K562 (cell line): Measurements from ENCODE around the gene AGRN. TPM values are rescaled to one million over a fixed set of nuclear protein-coding genes. Genes with fewer than 3 reads are reported as not detected.
A peak's percentile ranks its signal among the peaks of the same experiment; 100 is the strongest.

Experiments used
- ELF4 ChIP-seq: fragments of 450-650 bp; formaldehyde crosslinking; IDR thresholded peaks from 2 replicates; pipeline ENCODE4 v1.4.0; 2022; ENCODE audit warnings: missing genetic modification characterization
- FOSL1 ChIP-seq: fragments of 200-800 bp; sonication (Bioruptor generic); conservative IDR thresholded peaks from 2 replicates; pipeline ENCODE4 v1.6.1; 2016; ENCODE audit warnings: missing genetic modification characterization, missing compliant biosample characterization
- GATAD2B ChIP-seq: fragments of 450-650 bp; IDR thresholded peaks from 2 replicates; pipeline ENCODE4 v1.6.1; 2017; ENCODE audit warnings: mild to moderate bottlenecking, borderline replicate concordance
- HIVEP1 ChIP-seq: fragments of 250-450 bp; sonication (Bioruptor Pico); IDR thresholded peaks from 2 replicates; pipeline ENCODE4 v1.4.0; 2020; ENCODE audit warnings: mild to moderate bottlenecking
- MBD2 ChIP-seq: sonication (generic); IDR thresholded peaks from 2 replicates; pipeline ENCODE4 v1.6.1; 2016; ENCODE audit warnings: low read depth, borderline replicate concordance
- MIER1 ChIP-seq: fragments of 450-650 bp; IDR thresholded peaks from 2 replicates; pipeline ENCODE4 v1.6.1; 2016; ENCODE audit warnings: antibody characterized with exemption, mild to moderate bottlenecking, low read depth
- MNT ChIP-seq, 2 experiments: fragments of 450-650 bp; conservative IDR thresholded peaks; 2 replicates each; pipeline ENCODE4 v1.6.1; 2017; ENCODE audit warnings: mild to moderate bottlenecking in 2 of 2, moderate library complexity in 2 of 2
- MYNN ChIP-seq, 2 experiments: sonication (generic); formaldehyde crosslinking in 1 of 2; IDR thresholded peaks; 2 replicates each; pipeline versions ENCODE4 v1.5.0 to v1.6.1; 2016 to 2020; ENCODE audit warnings: antibody characterized with exemption in 1 of 2, missing genetic modification reagents in 1 of 2
- NCOA1 ChIP-seq: fragments of 450-650 bp; IDR thresholded peaks from 2 replicates; pipeline ENCODE4 v1.6.1; 2016; ENCODE audit warnings: low read depth
- OTX1 ChIP-seq: fragments of 450-650 bp; formaldehyde crosslinking; IDR thresholded peaks from 2 replicates; pipeline ENCODE4 v1.4.0; 2022; ENCODE audit warnings: mild to moderate bottlenecking
- SREBF2 ChIP-seq: sonication (generic); formaldehyde crosslinking; IDR thresholded peaks from 2 replicates; pipeline ENCODE4 v1.4.0; 2020; ENCODE audit warnings: mild to moderate bottlenecking, missing genetic modification reagents
- SRSF1 ChIP-seq: fragments of 200-400 bp; formaldehyde crosslinking; IDR thresholded peaks from 2 replicates; pipeline ENCODE4 v1.6.1; 2017; ENCODE audit warnings: mild to moderate bottlenecking, low read depth, low read length, moderate library complexity
- ZBTB7A ChIP-seq: IDR thresholded peaks from 2 replicates; pipeline ENCODE4 v1.6.1; 2011; ENCODE audit warnings: low read depth, mild to moderate bottlenecking, low read length, moderate library complexity, borderline replicate concordance; ENCODE audit not compliant: control insufficient read depth
- ZNF12 ChIP-seq: sonication (generic); formaldehyde crosslinking; IDR thresholded peaks from 2 replicates; pipeline ENCODE4 v1.4.0; 2020; ENCODE audit warnings: mild to moderate bottlenecking, missing genetic modification reagents
- ZNF282 ChIP-seq: sonication (generic); formaldehyde crosslinking; IDR thresholded peaks from 2 replicates; pipeline ENCODE4 v1.8.1; 2023; ENCODE audit warnings: missing genetic modification reagents
- ZNF668 ChIP-seq: fragments of 250-450 bp; sonication (Bioruptor Pico); IDR thresholded peaks from 2 replicates; pipeline ENCODE4 v1.8.0; 2022; ENCODE audit warnings: mild to moderate bottlenecking, inconsistent platforms
- ZNF699 ChIP-seq: fragments of 250-450 bp; sonication (Bioruptor Pico); IDR thresholded peaks from 2 replicates; pipeline ENCODE4 v1.8.0; 2021; ENCODE audit warnings: mild to moderate bottlenecking, moderate library complexity; ENCODE audit not compliant: insufficient replicate concordance
- polyA plus RNA-seq, 8 experiments: library from polyadenylated mRNA; depleted of rRNA in 4 of 8; stranded (reverse) in 5 of 8; unstranded in 3 of 8; fragments of >200 nt; fragmentation: Nextera tagmentation in 2 of 8; fragmentation: Illumina TruSeq in 1 of 8; extraction: Ambion mirVana in 2 of 8; extraction: Trizol in 1 of 8; gene quantifications; 2 replicates each; pipeline versions ENCODE4 v1.2.1 to v1.2.3, GENCODE V29; 2011 to 2014; ENCODE audit warnings: inconsistent platforms in 1 of 8, missing spikeins in 1 of 8
- total RNA-seq, 7 experiments: library from RNA; depleted of rRNA in 6 of 7; stranded (reverse); fragments of >200 nt in 6 of 7; fragmentation: Illumina TruSeq in 2 of 7; extraction: Trizol in 2 of 7; gene quantifications; 2 replicates each; pipeline versions ENCODE4 v1.2.1 to v1.2.3, GENCODE V29; 2011 to 2021; ENCODE audit warnings: low replicate concordance in 1 of 7
- TF ChIP-seq, protein P1 (sequence below): fragments of 450-650 bp; IDR thresholded peaks from 2 replicates; pipeline ENCODE4 v1.6.1; 2014; ENCODE audit warnings: low read depth, mild to moderate bottlenecking, moderate library complexity, borderline replicate concordance
- TF ChIP-seq, protein P2 (sequence below): fragments of 250-450 bp; sonication (Bioruptor Pico); IDR thresholded peaks from 2 replicates; pipeline ENCODE4 v1.5.0; 2021; ENCODE audit warnings: mild to moderate bottlenecking, moderate library complexity
- TF ChIP-seq, protein P3 (sequence below): fragments of 450-650 bp; IDR thresholded peaks from 2 replicates; pipeline ENCODE4 v1.6.1; 2016; ENCODE audit warnings: borderline replicate concordance

The AGRN gene
- total and polyA plus RNA-seq, 9 of the 15 experiments (the other 6 are each of a cell fraction or from before 2014, with no cell fraction given) = 0.04 to 111 (median 18.1) TPM

GRCh38 chr1:998995-999724, 20.8 kb upstream of the AGRN start (continued):
- TF ChIP-seq MBD2 (no peak), MNT (conservative IDR thresholded peaks at IDR 0.05) (no peak), OTX1 (CRISPR knock-in tag) (no peak), FOSL1 (tag) (no peak), NCOA1 (no peak), ZNF699 (CRISPR knock-in tag) (no peak), SRSF1 (no peak), SREBF2 (CRISPR knock-in tag) (no peak), ZNF282 (no peak), GATAD2B (peak; percentile 91; the same call in 1 of the 2 replicates), ZBTB7A (no peak; the same call in none of the 2 replicates), ELF4 (no peak), MYNN (IDR thresholded peaks at IDR 0.05) (no peak), MYNN (CRISPR knock-in tag; IDR thresholded peaks at IDR 0.05) (no peak), ZNF668 (CRISPR knock-in tag) (no peak), ZNF12 (CRISPR knock-in tag) (no peak; the same call in 1 of the 2 replicates), MIER1 (no peak), HIVEP1 (CRISPR knock-in tag) (no peak)
- TF ChIP-seq, protein P1, sequence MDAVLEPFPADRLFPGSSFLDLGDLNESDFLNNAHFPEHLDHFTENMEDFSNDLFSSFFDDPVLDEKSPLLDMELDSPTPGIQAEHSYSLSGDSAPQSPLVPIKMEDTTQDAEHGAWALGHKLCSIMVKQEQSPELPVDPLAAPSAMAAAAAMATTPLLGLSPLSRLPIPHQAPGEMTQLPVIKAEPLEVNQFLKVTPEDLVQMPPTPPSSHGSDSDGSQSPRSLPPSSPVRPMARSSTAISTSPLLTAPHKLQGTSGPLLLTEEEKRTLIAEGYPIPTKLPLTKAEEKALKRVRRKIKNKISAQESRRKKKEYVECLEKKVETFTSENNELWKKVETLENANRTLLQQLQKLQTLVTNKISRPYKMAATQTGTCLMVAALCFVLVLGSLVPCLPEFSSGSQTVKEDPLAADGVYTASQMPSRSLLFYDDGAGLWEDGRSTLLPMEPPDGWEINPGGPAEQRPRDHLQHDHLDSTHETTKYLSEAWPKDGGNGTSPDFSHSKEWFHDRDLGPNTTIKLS = 0 out of 2 replicates have a peak, but pooled peaks have one; percentile 38
- TF ChIP-seq, protein P2, sequence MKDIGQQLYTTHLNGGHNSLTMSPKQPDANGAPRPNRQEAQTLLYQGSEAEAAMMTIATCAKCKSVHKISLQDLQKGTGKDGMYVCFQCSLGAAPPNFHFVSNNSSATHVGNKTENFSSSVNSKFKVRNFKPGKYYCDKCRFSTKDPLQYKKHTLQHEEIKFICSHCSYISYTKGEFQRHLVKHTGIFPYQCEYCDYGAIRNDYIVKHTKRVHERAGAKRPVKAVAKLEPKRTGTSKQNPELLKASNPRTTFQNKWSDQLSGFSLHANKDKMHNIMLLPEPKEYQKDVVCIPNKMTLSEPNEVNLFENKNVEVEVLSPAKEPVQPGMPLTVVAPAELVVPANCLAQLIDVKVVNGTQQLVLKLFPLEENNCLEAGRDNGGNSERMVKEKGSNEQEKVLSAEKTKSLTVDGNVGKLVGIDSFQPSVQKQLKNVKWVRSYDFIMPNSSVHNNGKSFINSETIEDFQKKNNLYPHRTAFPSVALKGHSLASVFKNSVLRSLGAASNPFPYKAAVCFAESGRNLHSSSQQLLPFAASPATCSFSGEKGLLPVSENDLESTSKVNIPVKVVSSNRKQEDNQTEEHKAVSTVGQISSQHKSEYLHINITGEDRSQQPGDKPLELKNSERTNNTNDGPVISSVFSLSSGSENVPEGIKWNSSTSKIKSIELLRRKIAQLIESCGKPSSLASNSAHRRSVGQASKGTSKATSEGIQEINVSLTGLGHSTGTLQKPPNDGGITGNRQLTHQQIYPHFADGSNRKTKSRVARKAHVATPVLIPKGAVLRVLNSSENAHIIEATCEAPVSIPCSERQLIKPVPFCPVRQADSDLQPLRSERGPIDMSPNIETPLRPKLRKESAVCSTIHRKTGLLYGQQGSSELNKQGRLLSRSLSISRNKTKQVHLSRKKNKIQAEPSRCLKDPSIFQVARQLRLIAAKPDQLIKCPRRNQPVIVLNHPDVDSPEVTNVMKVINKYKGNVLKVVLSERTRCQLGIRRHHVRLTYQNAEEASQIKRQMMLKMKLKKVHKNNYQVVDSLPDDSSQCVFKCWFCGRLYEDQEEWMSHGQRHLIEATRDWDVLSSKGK (CRISPR knock-in tag) = no peak
- TF ChIP-seq, protein P3, sequence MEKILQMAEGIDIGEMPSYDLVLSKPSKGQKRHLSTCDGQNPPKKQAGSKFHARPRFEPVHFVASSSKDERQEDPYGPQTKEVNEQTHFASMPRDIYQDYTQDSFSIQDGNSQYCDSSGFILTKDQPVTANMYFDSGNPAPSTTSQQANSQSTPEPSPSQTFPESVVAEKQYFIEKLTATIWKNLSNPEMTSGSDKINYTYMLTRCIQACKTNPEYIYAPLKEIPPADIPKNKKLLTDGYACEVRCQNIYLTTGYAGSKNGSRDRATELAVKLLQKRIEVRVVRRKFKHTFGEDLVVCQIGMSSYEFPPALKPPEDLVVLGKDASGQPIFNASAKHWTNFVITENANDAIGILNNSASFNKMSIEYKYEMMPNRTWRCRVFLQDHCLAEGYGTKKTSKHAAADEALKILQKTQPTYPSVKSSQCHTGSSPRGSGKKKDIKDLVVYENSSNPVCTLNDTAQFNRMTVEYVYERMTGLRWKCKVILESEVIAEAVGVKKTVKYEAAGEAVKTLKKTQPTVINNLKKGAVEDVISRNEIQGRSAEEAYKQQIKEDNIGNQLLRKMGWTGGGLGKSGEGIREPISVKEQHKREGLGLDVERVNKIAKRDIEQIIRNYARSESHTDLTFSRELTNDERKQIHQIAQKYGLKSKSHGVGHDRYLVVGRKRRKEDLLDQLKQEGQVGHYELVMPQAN = no peak
